SK-N-MC (cell line): ENCODE data around the gene MYH9.

Experiments used
- EZH2 ChIP-seq: fragments of 200-600 bp; sonication (generic); IDR thresholded peaks from one replicate; pipeline ENCODE4 v1.6.1; 2017; ENCODE audit warnings: antibody characterized with exemption
- FOXP2 ChIP-seq: optimal IDR thresholded peaks from 2 replicates; pipeline ENCODE3; 2011; ENCODE audit warnings: mild to moderate bottlenecking, moderate library complexity; ENCODE audit not compliant: insufficient read depth; ENCODE audit errors: extremely low read length, control extremely low read depth
- POLR2AphosphoS5 ChIP-seq: IDR thresholded peaks from 2 replicates; pipeline ENCODE4 v1.6.1; 2012; ENCODE audit warnings: mild to moderate bottlenecking, low read depth, low read length, borderline replicate concordance

DNA sequence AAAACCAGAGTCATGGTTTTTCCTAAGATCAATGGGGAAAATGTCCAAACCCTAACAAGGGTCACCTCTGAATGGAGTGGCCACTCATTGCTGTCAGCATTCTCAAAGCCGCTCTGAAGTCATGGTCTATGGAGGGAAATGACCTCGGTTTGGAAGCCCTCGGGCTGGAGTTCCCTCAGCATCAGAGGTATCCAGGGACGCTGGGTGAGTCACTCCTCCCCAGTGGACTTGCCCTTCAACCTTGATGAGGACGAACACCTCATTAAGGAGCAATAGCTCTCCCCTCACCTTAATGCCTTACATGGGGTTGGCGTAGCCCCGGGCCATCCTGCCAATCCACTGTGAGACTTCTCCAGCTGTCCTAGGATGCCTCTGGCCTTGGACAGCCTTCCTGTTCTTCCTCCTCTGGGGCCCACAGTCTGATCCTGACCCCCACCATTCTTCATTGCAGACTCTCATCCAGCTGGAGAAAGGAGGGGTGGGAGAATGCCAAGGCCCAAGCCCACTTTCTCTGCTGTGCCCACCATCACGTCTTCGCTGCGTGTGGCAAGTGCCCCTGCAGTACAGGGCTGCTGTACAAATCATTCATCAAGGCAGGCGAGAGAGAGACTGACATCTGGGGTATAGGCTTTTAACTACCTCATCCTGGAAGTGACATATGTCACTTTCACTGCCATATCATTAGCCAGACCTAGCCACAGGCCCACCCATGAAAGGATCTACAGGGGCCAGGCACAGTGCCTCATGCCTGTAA is 25.4 kb upstream of the MYH9 start:
- TF ChIP-seq POLR2AphosphoS5 (no peak), EZH2 (no peak), FOXP2 (no peak)
